ENCODE results near the gene PPP2R5C.
"Not testable (repeated sequence)": the region's sequence is repeated elsewhere in the genome, so short reads cannot be mapped to it uniquely, and the experiment has no call there.

The PPP2R5C gene

DNA sequence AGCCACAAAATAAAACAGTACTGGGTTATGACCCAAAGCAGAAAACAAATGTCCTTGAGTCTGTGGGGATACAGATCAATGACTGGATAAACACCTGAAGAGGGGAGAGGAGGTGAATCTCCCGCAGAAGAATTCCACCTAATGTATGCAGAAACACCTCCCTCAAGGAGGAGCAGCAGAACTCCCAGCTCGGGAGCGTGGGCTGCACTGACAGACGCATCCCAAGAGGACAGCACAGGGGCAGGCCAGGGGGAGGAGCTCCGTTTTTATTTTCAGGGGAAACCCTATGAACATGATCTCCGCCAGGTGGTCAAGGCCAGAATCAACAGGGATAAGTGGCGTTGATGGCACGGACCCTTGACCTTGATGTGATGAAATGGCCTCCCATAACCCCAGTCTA lies 41.8 kb upstream of the PPP2R5C start:
- Histone ChIP-seq H3K4me3 (ENCODE audit: low read depth, low read length) (peak overlapping the region; percentile 30), H3K27ac (no peak overlapping the region), H3K9me3 (ENCODE audit: severe bottlenecking) (peaks cover under 1% of the 10 kb centered on the region)

GRCh38 chr14:101721111-101721510 lies 40.4 kb upstream of the PPP2R5C start:
- H3K27ac ChIP-seq = no peak overlapping the region
- DNase-seq = no peak

More for the DNA sequence above, 41.8 kb upstream of the PPP2R5C start:
- DNase-seq = peak; percentile 69
- peak; percentile 30; the same call in 1 of the 2 replicates for TF ChIP-seq CTCF (IDR thresholded peaks at IDR 0.05; ENCODE audit: low read depth, low read length)
- H3K36me3 ChIP-seq = no peaks in the 10 kb centered on the region
- no peaks in the 10 kb centered on the region for H3K27me3 ChIP-seq (ENCODE audit: insufficient read depth, low read depth, severe bottlenecking)

DNA sequence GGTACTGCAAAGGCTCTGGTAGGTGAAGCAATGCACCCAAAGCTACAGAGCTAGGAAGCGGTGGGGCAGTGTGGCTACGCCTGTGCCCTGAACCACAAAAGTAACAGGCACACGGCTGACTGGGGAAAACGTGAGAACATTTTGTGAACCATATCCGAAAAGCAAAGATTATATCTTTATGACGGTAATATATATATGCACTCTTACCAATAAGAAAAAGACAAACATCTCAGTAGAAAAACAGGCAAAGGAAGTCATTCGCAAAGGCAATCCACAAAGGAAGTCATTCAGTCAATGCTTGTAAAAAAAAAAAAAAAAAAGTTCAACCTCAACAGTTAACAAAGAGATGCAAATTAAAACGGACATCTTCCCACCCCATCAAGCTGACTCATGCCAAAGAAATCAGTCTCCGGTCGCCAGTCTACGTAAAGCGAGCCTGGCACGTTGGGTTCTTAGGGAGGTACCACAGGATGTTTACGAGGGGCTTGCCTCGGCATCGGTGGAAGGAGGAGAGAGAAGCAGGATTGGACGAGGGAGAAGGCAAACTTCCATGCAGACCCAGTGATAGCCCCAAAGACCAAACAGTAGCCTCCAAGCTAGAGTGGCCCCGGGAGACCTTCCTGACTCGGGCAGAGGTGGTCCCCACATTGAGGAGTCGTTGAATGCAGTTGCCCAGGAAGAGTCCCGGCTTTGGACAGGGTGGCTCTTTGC lies 39.4 kb upstream of the PPP2R5C start:
- H3K36me3 ChIP-seq = no peaks in the 10 kb centered on the region
- TF ChIP-seq CTCF (IDR thresholded peaks at IDR 0.05; ENCODE audit: low read depth, low read length) = no peak
- DNase-seq = no peak
- no peaks in the 10 kb centered on the region for H3K9me3 ChIP-seq (ENCODE audit: severe bottlenecking)
- no peak overlapping the region for H3K27ac ChIP-seq
- no peak overlapping the region for H3K4me3 ChIP-seq (ENCODE audit: low read depth, low read length)
- H3K27me3 ChIP-seq (ENCODE audit: insufficient read depth, low read depth, severe bottlenecking) = no peaks in the 10 kb centered on the region

More at GRCh38 chr14:101721111-101721510, 40.4 kb upstream of the PPP2R5C start:
- TF ChIP-seq CTCF (IDR thresholded peaks at IDR 0.05; ENCODE audit: low read depth, low read length) = no peak
- Histone ChIP-seq H3K9me3 (ENCODE audit: severe bottlenecking) (no peaks in the 10 kb centered on the region), H3K27me3 (ENCODE audit: insufficient read depth, low read depth, severe bottlenecking) (no peaks in the 10 kb centered on the region), H3K36me3 (no peaks in the 10 kb centered on the region), H3K4me3 (ENCODE audit: low read depth, low read length) (no peak overlapping the region)

- no peak overlapping the region for H3K4me3 ChIP-seq (ENCODE audit: low read depth, low read length)
- no peak for DNase-seq
- H3K9me3 ChIP-seq (ENCODE audit: severe bottlenecking) = no peaks in the 10 kb centered on the region
- H3K27me3 ChIP-seq (ENCODE audit: insufficient read depth, low read depth, severe bottlenecking) = no peaks in the 10 kb centered on the region
- no peaks in the 10 kb centered on the region for H3K36me3 ChIP-seq
- no peak for TF ChIP-seq CTCF (IDR thresholded peaks at IDR 0.05; ENCODE audit: low read depth, low read length)
- H3K27ac ChIP-seq = no peak overlapping the region
Observed at GRCh38 chr14:101723061-101723595, 38.4 kb upstream of the PPP2R5C start.

GRCh38 chr14:101725652-101726051 lies 35.9 kb upstream of the PPP2R5C start:
- H3K36me3 ChIP-seq; H3K9me3 ChIP-seq (ENCODE audit: severe bottlenecking); H3K27ac ChIP-seq; DNase-seq; H3K27me3 ChIP-seq (ENCODE audit: insufficient read depth, low read depth, severe bottlenecking); H3K4me3 ChIP-seq (ENCODE audit: low read depth, low read length): not testable (repeated sequence)

- Histone ChIP-seq H3K27ac (no peak overlapping the region), H3K36me3 (no peaks in the 10 kb centered on the region), H3K9me3 (ENCODE audit: severe bottlenecking) (peaks cover 2% of the 10 kb centered on the region), H3K27me3 (ENCODE audit: insufficient read depth, low read depth, severe bottlenecking) (no peaks in the 10 kb centered on the region), H3K4me3 (ENCODE audit: low read depth, low read length) (no peak overlapping the region)
- no peak for TF ChIP-seq CTCF (IDR thresholded peaks at IDR 0.05; ENCODE audit: low read depth, low read length)
- DNase-seq = no peak
Observed at GRCh38 chr14:101726295-101726953, 35.1 kb upstream of the PPP2R5C start.
